Fibroblast of mammary gland (primary cell): ENCODE data around the gene PPP2R5B.

Experiments
- DNase-seq: peaks from one replicate; pipeline ENCODE4 v3.0.0-alpha.2; 2010; ENCODE audit warnings: low read depth
- H3K4me3 ChIP-seq: 2 replicates; pipeline ENCODE4 v1.5.1; 2011; ENCODE audit warnings: low read depth, mild to moderate bottlenecking, low read length, moderate library complexity; ENCODE audit not compliant: control insufficient read depth
- CTCF ChIP-seq: conservative IDR thresholded peaks from 2 replicates; pipeline ENCODE4 v1.5.1; 2011; ENCODE audit warnings: low read depth, low read length, inconsistent platforms; ENCODE audit not compliant: control insufficient read depth, insufficient read depth

The PPP2R5B gene

GRCh38 chr11:64908766-64909165 is 15.7 kb upstream of the PPP2R5B start:
- no peak for DNase-seq
- no peak for TF ChIP-seq CTCF
- no peak overlapping the region for H3K4me3 ChIP-seq

GRCh38 chr11:64909653-64910343 is 14.7 kb upstream of the PPP2R5B start:
- TF ChIP-seq CTCF, result no peak
- no peak overlapping the region for H3K4me3 ChIP-seq
- DNase-seq, result no peak

GRCh38 chr11:64910451-64911093 is 13.9 kb upstream of the PPP2R5B start:
- DNase-seq, result no peak
- no peak for TF ChIP-seq CTCF
- no peak overlapping the region for H3K4me3 ChIP-seq

GRCh38 chr11:64911142-64911541 is 13.3 kb upstream of the PPP2R5B start:
- DNase-seq, result no peak
- no peak overlapping the region for H3K4me3 ChIP-seq
- no peak for TF ChIP-seq CTCF

GRCh38 chr11:64911689-64912088 is 12.8 kb upstream of the PPP2R5B start:
- H3K4me3 ChIP-seq, result no peak overlapping the region
- no peak for DNase-seq
- TF ChIP-seq CTCF, result no peak

- H3K4me3 ChIP-seq, result no peak overlapping the region
- no peak for TF ChIP-seq CTCF
- no peak for DNase-seq
Observed at GRCh38 chr11:64913171-64913727, 11.2 kb upstream of the PPP2R5B start.
